Loucy (cell line): ENCODE results near the gene PAGE2B.
"Not testable (repeated sequence)": the region's sequence is repeated elsewhere in the genome, so short reads cannot be mapped to it uniquely, and the experiment has no call there.

Source experiments
- EZH2phosphoT487 ChIP-seq: fragments of 200-600 bp; IDR thresholded peaks from 2 replicates; pipeline ENCODE4 v1.6.1; 2018; ENCODE audit warnings: antibody characterized with exemption, mild to moderate bottlenecking, moderate library complexity, borderline replicate concordance
- TF ChIP-seq, protein P1 (sequence below): fragments of 200-600 bp; sonication (generic); conservative IDR thresholded peaks from 2 replicates; pipeline ENCODE4 v1.5.1; 2014; ENCODE audit warnings: mild to moderate bottlenecking, antibody characterized with exemption, low read length

DNA sequence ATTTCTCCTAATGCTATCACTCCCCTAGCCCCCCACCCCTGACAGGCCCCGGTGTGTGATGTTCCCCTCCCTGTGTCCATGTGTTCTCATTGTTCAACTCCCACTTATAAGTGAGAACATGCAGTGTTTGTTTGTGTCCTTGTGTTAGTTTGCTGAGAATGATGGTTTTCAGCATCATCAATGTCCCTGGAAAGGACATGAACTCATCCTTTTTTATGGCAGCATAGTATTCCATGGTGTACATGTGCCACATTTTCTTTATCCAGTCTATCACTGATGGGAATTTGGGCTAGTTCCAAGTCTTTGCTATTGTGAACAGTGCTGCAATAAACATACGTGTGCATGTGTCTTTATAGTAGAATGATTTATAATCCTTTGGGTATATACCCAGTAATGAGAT lies 7.7 kb upstream of the PAGE2B start:
- TF ChIP-seq, protein P1, sequence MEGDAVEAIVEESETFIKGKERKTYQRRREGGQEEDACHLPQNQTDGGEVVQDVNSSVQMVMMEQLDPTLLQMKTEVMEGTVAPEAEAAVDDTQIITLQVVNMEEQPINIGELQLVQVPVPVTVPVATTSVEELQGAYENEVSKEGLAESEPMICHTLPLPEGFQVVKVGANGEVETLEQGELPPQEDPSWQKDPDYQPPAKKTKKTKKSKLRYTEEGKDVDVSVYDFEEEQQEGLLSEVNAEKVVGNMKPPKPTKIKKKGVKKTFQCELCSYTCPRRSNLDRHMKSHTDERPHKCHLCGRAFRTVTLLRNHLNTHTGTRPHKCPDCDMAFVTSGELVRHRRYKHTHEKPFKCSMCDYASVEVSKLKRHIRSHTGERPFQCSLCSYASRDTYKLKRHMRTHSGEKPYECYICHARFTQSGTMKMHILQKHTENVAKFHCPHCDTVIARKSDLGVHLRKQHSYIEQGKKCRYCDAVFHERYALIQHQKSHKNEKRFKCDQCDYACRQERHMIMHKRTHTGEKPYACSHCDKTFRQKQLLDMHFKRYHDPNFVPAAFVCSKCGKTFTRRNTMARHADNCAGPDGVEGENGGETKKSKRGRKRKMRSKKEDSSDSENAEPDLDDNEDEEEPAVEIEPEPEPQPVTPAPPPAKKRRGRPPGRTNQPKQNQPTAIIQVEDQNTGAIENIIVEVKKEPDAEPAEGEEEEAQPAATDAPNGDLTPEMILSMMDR: not testable (repeated sequence)
- not testable (repeated sequence) for TF ChIP-seq EZH2phosphoT487
